Mucosa of gallbladder (tissue), 1 donor: ENCODE results near the gene NKD2. TPM values are rescaled to one million over a fixed set of nuclear protein-coding genes. Genes with fewer than 3 reads are reported as not detected.

ENCODE experiments used
- DNase-seq: peaks from one replicate; pipeline ENCODE4 v3.0.0-alpha.2; 2020; ENCODE audit warnings: low spot score
- total RNA-seq: library from RNA; stranded (reverse); gene quantifications from one replicate; pipeline ENCODE4 v1.2.1, GENCODE V29; 2021
- donor health status: DM: no; HTN: no; CAD: no.

The NKD2 gene
- total RNA-seq, 1 donor from 2014 or later = 7.6 TPM

DNA sequence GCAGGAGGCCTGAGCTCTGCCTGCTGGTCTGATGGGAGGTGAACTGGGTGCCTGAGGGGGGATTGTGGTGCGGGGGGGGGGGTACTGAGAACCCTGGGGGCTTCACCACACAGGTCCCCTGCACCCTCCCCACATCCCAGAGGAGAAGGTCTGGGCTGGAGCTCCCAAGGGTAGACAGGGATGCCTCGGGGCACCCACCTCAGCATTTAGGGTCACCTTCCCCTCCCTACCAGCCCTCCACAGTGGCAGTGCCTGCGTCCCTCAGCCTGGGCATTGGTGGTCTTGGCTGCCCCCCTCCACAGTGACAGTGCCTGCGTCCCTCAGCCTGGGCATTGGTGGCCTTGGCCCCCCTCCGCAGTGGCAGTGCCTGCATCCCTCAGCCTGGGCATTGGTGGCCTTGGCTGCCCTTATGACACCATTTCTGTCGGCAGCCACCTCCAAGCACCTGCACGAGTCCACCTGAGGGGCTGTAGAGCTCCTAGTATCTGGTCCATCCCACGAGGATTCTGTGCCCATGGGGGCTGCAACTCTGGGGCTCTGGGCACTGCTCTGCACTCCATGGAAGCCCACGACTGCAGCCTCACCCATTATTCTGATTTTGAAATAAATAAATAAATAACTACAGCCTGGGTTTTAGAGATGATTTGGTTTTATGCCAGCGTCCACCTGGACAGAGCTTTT, 21.5 kb downstream of the NKD2 start:
- no peak for DNase-seq

DNA sequence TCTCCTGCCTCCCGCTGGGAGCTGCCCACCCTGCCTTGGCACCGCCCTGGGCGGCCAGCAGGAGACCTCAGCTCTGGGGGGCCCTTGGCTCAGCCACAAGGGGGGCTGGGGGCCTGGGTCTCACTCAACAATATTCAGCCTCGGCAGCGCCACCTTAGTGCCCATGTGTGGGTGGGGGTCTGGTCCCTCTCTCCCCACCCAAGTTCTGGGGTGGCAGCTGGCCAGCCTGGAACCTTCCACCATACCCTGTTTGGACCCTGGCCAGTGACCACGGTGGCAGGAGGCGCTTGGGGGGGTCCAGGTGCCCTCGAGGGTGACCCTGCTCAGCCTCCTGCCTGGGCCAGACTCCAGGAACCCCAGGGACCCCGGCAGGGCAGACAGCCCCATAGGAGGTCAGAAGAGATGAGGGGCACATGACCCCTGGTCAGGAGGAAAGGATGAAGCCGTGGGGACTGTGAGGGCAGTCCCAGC, 22.2 kb downstream of the NKD2 start:
- no peak for DNase-seq

GRCh38 chr5:1031306-1031959, 22.8 kb downstream of the NKD2 start:
- DNase-seq = no peak

DNA sequence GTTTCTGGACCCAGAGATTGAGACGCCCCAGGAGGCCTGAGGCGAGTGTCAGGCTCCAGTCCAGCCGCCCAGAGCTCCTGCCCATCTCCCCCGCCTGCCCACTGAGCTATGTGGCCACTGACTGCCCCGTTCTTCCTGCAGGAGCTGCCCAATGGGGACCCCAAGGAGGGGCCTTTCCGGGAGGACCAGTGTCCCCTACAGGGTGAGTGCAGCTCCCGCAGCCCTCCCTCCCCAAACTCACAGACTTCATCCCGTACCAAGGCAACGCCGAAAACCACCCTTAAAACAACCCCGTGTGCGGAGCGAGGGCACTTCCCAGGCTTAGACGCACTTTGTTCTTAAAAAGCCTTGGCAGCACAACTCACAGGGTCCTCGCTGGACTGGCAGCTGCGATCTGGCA, 23.4 kb downstream of the NKD2 start:
- no peak for DNase-seq

DNA sequence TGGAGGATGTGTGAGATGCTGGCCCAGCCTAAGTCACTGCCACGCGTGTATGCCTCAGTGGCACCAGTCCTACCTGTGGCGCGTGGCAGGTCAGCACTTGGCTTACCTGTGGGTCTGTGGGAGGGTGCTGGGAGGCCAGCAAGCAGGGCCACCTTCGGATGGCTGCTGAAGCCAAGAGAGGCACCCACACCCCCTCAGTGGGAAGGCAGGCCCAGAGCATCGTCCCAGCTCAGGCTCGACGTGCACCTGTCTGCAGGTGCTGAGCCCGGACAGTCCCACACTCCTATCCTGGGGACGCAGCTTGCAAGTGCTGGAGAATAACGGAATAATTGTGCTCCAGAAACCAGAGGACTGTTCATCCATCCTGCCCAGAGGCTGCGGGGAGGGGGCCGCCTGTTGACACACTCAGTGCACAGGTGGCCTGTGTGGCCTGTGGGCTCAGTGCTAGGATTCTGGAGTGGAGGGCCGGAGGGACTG, 24.0 kb downstream of the NKD2 start:
- no peak for DNase-seq

- DNase-seq = no peak
These were observed 24.6 kb downstream of the NKD2 start for GRCh38 chr5:1033178-1033577.

DNA sequence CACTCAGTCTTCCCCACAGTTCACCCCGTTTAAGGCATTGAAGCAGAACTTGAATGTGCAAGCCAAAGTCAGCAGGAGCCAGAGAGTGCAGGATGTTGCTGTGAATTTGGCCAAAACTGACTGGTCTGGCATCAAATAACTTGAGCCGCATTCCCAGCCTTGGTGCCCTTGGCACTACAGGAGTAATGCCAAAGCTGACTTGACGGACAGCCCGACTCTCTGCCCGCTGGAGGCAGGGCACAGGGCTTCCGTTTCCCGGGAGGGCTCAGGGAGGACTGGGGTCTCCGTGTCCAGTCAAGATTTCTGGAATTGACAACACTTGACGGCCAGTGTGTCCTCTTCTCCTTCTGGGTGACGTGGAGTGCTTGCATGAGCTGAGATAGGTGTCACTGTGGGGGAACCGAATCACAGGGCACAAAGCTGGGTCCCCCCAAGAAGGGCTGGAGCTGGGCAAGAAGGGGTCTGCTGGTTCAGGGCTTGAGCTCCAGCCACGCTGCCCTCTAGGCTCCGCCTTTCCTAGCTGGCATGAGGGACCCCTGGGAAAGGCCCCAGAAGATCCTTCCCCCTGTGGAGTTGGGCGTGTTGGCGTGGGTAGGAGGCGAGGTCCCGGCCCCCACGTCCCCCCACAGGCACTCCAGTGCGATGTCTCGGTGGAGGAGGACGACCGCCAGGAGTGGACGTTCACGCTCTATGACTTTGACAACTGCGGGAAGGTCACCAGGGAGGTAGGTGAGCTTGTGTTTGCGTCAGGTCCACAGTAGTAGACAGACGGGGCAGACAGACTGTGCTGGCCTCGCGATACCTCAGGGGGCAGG, 25.2 kb downstream of the NKD2 start:
- DNase-seq = no peak

GRCh38 chr5:1034421-1034905, 25.9 kb downstream of the NKD2 start:
- DNase-seq = no peak

GRCh38 chr5:1034986-1035385, 26.4 kb downstream of the NKD2 start:
- no peak for DNase-seq

GRCh38 chr5:1035421-1036405, 27.1 kb downstream of the NKD2 start:
- DNase-seq = no peak

DNA sequence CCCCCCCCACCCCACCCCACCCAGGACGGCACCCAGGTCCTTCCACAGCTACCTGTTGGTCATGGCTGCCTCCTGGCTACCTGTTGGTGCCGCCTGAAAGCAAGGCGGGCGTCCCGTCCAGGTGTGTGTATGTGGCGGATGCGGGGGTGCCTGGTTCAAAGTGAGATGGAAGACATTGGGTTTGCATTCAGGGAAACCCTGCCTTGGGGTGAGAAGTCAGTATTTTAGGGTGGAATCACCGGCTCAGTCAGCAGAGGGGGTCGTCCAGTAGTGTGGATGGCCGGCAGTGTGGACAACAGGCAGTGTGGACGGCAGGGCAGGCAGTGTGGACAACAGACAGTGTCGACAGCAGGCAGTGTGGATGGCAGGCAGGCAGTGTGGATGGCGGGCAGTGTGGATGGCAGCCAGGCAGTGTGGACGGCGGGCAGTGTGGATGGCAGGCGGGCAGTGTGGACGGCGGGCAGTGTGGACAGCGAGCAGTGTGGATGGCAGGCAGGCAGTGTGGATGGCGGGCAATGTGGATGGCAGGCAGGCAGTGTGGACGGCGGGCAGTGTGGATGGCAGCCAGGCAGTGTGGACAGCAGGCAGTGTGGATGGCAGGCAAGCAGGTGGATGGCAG, 28.0 kb downstream of the NKD2 start:
- no peak for DNase-seq

- no peak for DNase-seq
These were observed 28.6 kb downstream of the NKD2 start for GRCh38 chr5:1037123-1037670.

- no peak for DNase-seq
These were observed 29.2 kb downstream of the NKD2 start for GRCh38 chr5:1037671-1038416.

GRCh38 chr5:1038417-1039209, 30.0 kb downstream of the NKD2 start:
- no peak for DNase-seq

DNA sequence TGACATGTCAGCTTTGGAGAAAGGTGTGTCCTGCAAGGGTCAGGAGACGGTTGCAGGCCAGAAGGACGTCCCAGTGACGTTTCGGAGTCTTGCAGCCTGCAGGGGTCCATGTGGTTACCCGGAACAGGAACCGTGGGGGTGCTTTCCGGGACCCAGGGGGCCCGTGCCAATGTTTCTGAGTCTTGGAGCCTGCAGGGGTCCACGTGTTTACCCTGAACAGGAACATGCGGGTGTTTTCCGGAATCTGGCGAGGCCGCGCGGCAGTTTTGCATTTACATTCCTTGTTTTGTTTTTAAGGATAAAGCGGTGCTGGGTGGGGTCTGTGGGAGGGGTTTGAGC, 30.6 kb downstream of the NKD2 start:
- no peak for DNase-seq

GRCh38 chr5:1039706-1040260, 31.2 kb downstream of the NKD2 start:
- DNase-seq = no peak

- no peak for DNase-seq
These were observed 32.0 kb downstream of the NKD2 start for GRCh38 chr5:1040571-1040970.
